Activated CD4-positive, alpha-beta T cell treated with anti-CD3 and anti-CD28 coated beads for 4 hours (primary cell): Measurements from ENCODE around the gene NFIB.
A peak's percentile ranks its signal among the peaks of the same experiment; 100 is the strongest.

Source experiments
- DNase-seq, 2 donors: peaks; one replicate each; pipeline ENCODE4 v3.0.0-alpha.2; 2020

NFIB gene

GRCh38 chr9:14313951-14314423, at the start of gene NFIB:
Gene NFIB, minus strand, starts transcription at chr9:14314141. Its CDS starts 630 bp downstream, at chr9:14313511.
- DNase-seq, result no peak

DNA sequence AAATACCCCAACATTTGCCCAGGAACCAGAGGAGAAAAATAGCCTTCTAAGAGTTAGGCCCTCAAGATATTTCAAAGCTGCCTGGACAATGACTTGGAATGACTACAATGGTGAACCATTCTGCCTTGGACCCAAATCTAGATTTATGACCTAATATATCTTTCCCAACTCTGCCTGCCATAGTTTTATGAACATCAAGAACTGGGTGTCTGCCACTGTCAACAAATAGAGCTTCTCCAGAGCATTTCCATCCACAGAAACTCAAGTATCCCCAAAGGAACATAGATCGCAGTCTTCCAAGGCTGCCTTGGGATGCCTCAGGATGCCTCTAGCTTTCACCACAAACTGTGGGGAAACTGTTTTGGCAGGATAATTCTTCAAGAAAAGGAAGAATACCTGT, 48.2 kb upstream of the NFIB start:
- no peak for DNase-seq

- no peak for DNase-seq
Measured at GRCh38 chr9:14361074-14361473, 47.1 kb upstream of the NFIB start.

- no peak for DNase-seq
Measured at GRCh38 chr9:14358523-14358922, 44.6 kb upstream of the NFIB start.

GRCh38 chr9:14356351-14357265, 42.7 kb upstream of the NFIB start:
- no peak for DNase-seq

DNA sequence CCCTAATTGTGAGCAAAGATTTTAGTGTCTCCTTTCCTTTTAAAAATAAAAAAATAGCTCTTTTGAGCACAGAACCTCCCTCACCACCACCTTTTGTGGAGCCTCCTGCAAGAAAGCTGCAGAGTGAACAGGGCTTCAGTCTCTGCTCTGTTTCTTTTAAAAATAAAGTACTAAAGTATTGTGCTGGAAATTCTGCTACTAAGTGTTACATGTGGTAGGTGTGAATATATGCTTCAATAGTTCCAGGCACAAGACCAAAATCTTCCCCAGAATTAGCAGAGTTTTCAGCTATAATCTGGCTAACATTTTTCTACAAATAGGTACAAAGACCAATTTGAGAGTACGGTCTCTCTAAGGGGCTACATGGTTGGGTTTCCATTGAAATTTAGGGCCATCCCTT, 40.3 kb upstream of the NFIB start:
- no peak for DNase-seq

GRCh38 chr9:14353222-14354056, 39.5 kb upstream of the NFIB start:
- DNase-seq, result peak; percentile 53 to 54

DNA sequence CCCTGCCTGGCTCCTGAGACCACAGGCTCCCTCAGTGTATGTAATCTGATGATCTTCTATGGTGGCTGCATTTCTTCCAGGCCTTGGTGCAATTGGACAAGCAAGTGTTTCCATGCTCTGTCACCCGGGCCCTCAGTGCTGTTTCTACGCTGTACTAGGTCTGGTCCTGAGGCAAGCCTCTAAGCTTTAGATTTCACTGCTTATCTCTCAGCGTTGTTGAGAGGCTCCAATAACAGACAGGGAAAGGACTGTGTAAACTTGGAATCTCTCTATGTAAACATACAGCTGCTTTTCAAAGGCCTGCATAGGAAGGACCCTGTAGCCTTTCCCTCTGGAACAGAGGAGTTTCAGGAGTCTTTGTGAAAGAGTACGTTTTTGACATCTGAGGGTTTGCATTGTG, 38.6 kb upstream of the NFIB start:
- no peak for DNase-seq

- no peak for DNase-seq
Measured at GRCh38 chr9:14351221-14351836, 37.4 kb upstream of the NFIB start.

- DNase-seq, result no peak
Measured at GRCh38 chr9:14350754-14351153, 36.8 kb upstream of the NFIB start.

DNA sequence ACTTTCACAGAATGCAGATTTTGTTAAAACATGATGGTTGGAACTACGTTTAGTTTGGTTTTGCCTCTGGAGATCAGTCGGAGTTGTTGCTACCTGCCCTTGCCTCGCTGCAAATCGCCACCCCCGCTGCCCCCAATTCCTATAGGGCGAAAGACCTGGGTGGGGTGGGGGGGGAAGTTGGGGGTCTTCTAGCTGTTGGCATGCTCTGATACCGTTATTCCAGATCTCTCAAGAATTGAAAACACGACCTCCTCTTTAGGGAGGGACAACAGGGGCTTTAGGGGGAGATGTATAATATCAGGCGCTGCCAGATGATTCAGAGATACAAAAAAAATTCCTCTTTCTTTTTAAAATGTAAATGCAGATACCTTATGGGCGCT, 36.4 kb upstream of the NFIB start:
- no peak for DNase-seq

GRCh38 chr9:14349447-14350348, 35.8 kb upstream of the NFIB start:
- DNase-seq, result no peak

GRCh38 chr9:14349146-14349446, 35.2 kb upstream of the NFIB start:
- DNase-seq, result no peak

- DNase-seq, result no peak
Measured at GRCh38 chr9:14348373-14349145, 34.6 kb upstream of the NFIB start.

- no peak for DNase-seq
Measured at GRCh38 chr9:14348123-14348372, 34.1 kb upstream of the NFIB start.

DNA sequence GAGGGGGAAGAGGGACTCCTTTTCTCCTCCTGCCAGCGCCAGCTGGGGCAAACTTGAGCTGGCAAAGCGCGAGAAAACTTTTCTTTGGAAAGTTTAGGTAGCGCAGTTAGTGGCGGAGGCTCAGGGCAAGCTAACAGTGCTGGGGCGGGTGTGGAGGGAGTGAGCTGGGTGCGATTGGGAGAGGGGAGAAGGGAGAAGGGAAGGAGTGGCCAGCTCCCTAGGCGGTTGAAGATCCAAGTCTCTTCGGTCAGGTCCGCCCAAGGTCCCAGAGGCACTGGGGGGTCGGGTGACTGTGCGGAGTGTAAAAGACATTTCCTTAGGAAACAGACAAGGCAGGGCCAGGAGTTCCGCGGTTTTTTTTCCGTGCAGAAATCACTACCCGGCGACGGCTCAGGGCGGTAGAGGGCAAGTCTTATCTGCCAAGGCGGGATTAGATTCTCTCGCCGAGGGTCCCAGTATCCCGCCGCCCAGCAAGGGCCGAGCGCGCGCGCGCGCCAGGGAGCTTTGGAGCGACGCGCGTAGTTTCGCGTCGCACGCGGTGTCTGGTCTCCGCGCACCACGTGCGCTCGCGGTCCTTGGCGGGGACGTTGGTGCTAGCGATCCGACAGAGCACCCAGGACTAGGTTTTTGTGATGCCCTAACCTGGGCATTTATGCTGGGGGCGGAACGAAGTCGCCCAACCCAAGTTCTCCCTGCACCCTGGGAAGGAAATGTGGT, 33.6 kb upstream of the NFIB start:
- DNase-seq, result no peak

GRCh38 chr9:14346811-14347405, 33.0 kb upstream of the NFIB start:
- no peak for DNase-seq

- no peak for DNase-seq
Measured at GRCh38 chr9:14346231-14346791, 32.4 kb upstream of the NFIB start.

- DNase-seq, result no peak
Measured at GRCh38 chr9:14345354-14346230, 31.7 kb upstream of the NFIB start.
